Measurements from ENCODE around the gene KIT.

- no peak for TF ChIP-seq EZH2 (IDR thresholded peaks at IDR 0.05; ENCODE audit: borderline replicate concordance)
- TF ChIP-seq, protein P1, sequence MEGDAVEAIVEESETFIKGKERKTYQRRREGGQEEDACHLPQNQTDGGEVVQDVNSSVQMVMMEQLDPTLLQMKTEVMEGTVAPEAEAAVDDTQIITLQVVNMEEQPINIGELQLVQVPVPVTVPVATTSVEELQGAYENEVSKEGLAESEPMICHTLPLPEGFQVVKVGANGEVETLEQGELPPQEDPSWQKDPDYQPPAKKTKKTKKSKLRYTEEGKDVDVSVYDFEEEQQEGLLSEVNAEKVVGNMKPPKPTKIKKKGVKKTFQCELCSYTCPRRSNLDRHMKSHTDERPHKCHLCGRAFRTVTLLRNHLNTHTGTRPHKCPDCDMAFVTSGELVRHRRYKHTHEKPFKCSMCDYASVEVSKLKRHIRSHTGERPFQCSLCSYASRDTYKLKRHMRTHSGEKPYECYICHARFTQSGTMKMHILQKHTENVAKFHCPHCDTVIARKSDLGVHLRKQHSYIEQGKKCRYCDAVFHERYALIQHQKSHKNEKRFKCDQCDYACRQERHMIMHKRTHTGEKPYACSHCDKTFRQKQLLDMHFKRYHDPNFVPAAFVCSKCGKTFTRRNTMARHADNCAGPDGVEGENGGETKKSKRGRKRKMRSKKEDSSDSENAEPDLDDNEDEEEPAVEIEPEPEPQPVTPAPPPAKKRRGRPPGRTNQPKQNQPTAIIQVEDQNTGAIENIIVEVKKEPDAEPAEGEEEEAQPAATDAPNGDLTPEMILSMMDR (IDR thresholded peaks at IDR 0.05; ENCODE audit: poor library complexity) = no peak
- TF ChIP-seq EZH2phosphoT487 (IDR thresholded peaks at IDR 0.05; ENCODE audit: low read depth, severe bottlenecking, unreplicated experiment) = no peak
These were observed 3.4 kb downstream of the KIT start for GRCh38 chr4:54661169-54661568.
